ENCODE results near the gene LRR1.
"Not testable (repeated sequence)": the region's sequence is repeated elsewhere in the genome, so short reads cannot be mapped to it uniquely, and the experiment has no call there.

The LRR1 gene

GRCh38 chr14:49619273-49619672 is 20.5 kb downstream of the LRR1 start:
- H3K27me3 ChIP-seq (ENCODE audit: insufficient read depth, poor library complexity, severe bottlenecking); DNase-seq (ENCODE audit: low read depth in 1 of 2, low spot score in 1 of 2): not testable (repeated sequence)
- peak overlapping the region; percentile 80 for H3K4me3 ChIP-seq (replicated peaks; ENCODE audit: insufficient read depth, low read length)
- peak overlapping the region; percentile 96 for H3K27ac ChIP-seq (replicated peaks)
- 0 out of 2 replicates have a peak, but pooled peaks have one; percentile 16 for TF ChIP-seq POLR2AphosphoS5 (IDR thresholded peaks at IDR 0.05; ENCODE audit: low read depth)

DNA sequence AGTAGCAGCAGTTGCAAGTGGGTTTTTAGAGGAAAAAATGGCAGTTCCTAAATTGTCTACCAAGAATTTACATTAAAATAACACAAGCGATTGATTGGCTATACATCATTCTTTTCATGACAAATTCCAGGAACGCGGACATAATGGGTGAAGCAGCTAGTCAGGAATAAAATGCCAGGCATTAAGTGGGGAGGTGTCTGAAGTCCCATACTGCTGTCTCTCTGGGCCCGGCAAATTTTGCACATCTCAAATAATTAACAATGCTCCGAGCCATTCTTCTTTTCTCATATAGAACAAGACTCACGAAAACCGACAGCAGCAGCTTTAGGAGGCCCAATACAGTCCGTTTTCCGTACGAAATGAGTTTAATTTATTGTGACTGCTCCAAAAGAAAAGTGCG is 21.0 kb downstream of the LRR1 start:
- no peak for DNase-seq (ENCODE audit: low read depth in 1 of 2, low spot score in 1 of 2)

GRCh38 chr14:49620182-49621113 is 21.7 kb downstream of the LRR1 start, which contains the start of the genes MGAT2 and RPL36AL:
MGAT2 (plus strand) TSS chr14:49620799; CDS start chr14:49621269, 470 bp downstream.
RPL36AL (minus strand) TSS chr14:49620626; CDS start chr14:49619104, 1,522 bp downstream.
- Histone ChIP-seq H3K4me3 (replicated peaks; ENCODE audit: insufficient read depth, low read length) (peak within 1 kb of the TSS; percentile 80), H3K27me3 (ENCODE audit: insufficient read depth, poor library complexity, severe bottlenecking) (no peaks in the 10 kb centered on the region), H3K27ac (replicated peaks) (peak within 1 kb of the TSS; percentile 96)
- TF ChIP-seq SPI1 (IDR thresholded peaks at IDR 0.05; ENCODE audit: borderline replicate concordance, low read depth) (peak; percentile 72; the same call in 1 of the 2 replicates), CTCF (IDR thresholded peaks at IDR 0.05; ENCODE audit: insufficient read depth, low read length) (peak; percentile 1), REST (IDR thresholded peaks at IDR 0.05; ENCODE audit: insufficient replicate concordance, low read depth) (no peak), POLR2AphosphoS5 (IDR thresholded peaks at IDR 0.05; ENCODE audit: low read depth) (peak; percentile 97), GABPA (IDR thresholded peaks at IDR 0.05; ENCODE audit: low read depth) (peak; percentile 83)
- DNase-seq (ENCODE audit: low read depth in 1 of 2, low spot score in 1 of 2) = peak; percentile 95 to 99

More for the DNA sequence above, 21.0 kb downstream of the LRR1 start:
- TF ChIP-seq POLR2AphosphoS5 (IDR thresholded peaks at IDR 0.05; ENCODE audit: low read depth) (no peak), CTCF (IDR thresholded peaks at IDR 0.05; ENCODE audit: insufficient read depth, low read length) (no peak), GABPA (IDR thresholded peaks at IDR 0.05; ENCODE audit: low read depth) (no peak), SPI1 (IDR thresholded peaks at IDR 0.05; ENCODE audit: borderline replicate concordance, low read depth) (no peak)
- peak overlapping the region; percentile 80 for H3K4me3 ChIP-seq (replicated peaks; ENCODE audit: insufficient read depth, low read length)
- H3K27me3 ChIP-seq (ENCODE audit: insufficient read depth, poor library complexity, severe bottlenecking) = no peaks in the 10 kb centered on the region
- peak overlapping the region; percentile 96 for H3K27ac ChIP-seq (replicated peaks)

DNA sequence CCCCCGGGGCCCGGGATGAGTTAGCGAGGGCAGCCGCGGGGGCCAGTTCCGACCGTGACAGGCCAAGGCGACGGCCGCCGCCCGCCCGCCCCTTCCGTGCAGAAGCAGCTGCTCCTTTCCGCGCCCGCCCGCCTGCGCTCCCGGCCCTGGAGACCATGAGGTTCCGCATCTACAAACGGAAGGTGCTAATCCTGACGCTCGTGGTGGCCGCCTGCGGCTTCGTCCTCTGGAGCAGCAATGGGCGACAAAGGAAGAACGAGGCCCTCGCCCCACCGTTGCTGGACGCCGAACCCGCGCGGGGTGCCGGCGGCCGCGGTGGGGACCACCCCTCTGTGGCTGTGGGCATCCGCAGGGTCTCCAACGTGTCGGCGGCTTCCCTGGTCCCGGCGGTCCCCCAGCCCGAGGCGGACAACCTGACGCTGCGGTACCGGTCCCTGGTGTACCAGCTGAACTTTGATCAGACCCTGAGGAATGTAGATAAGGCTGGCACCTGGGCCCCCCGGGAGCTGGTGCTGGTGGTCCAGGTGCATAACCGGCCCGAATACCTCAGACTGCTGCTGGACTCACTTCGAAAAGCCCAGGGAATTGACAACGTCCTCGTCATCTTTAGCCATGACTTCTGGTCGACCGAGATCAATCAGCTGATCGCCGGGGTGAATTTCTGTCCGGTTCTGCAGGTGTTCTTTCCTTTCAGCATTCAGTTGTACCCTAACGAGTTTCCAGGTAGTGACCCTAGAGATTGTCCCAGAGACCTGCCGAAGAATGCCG is 22.6 kb downstream of the LRR1 start:
- peak overlapping the region; percentile 96 for H3K27ac ChIP-seq (replicated peaks)
- no peak for TF ChIP-seq GABPA (IDR thresholded peaks at IDR 0.05; ENCODE audit: low read depth)
- TF ChIP-seq CTCF (IDR thresholded peaks at IDR 0.05; ENCODE audit: insufficient read depth, low read length) = no peak
- TF ChIP-seq SPI1 (IDR thresholded peaks at IDR 0.05; ENCODE audit: borderline replicate concordance, low read depth) = no peak; the same call in 1 of the 2 replicates
- TF ChIP-seq POLR2AphosphoS5 (IDR thresholded peaks at IDR 0.05; ENCODE audit: low read depth) = no peak; the same call in 1 of the 2 replicates
- no peak for TF ChIP-seq REST (IDR thresholded peaks at IDR 0.05; ENCODE audit: insufficient replicate concordance, low read depth)
- peak; percentile 67 to 91 for DNase-seq (ENCODE audit: low read depth in 1 of 2, low spot score in 1 of 2)
- H3K27me3 ChIP-seq (ENCODE audit: insufficient read depth, poor library complexity, severe bottlenecking) = no peaks in the 10 kb centered on the region
- peak overlapping the region; percentile 80 for H3K4me3 ChIP-seq (replicated peaks; ENCODE audit: insufficient read depth, low read length)

All from HL-60 (cell line).